MM.1S (cell line): ENCODE measurements around the gene INTS7.

Source experiments
- DNase-seq: peaks from one replicate; pipeline ENCODE4 v3.0.0-alpha.2; 2015
- H2AFZ ChIP-seq: fragments of 300-600 bp; sonication (generic); 2 replicates; pipeline ENCODE4 v1.6.0; 2016; ENCODE audit warnings: antibody characterized with exemption, low read length
- H3F3A ChIP-seq: fragments of 300-600 bp; sonication (generic); 2 replicates; pipeline ENCODE4 v1.6.1; 2016; ENCODE audit warnings: mild to moderate bottlenecking, antibody characterized with exemption, low read length, moderate library complexity, mixed read lengths; ENCODE audit not compliant: insufficient read depth
- H3K27ac ChIP-seq: fragments of 300-600 bp; sonication (generic); 2 replicates; pipeline ENCODE4 v1.5.1; 2016; ENCODE audit warnings: mild to moderate bottlenecking, low read length
- H3K27me3 ChIP-seq: fragments of 300-600 bp; sonication (generic); replicated peaks from 2 replicates; pipeline ENCODE4 v1.6.0; 2016; ENCODE audit warnings: low read length; ENCODE audit not compliant: insufficient read depth
- H3K36me3 ChIP-seq: fragments of 300-600 bp; sonication (generic); replicated peaks from 2 replicates; pipeline ENCODE4 v1.6.1; 2016; ENCODE audit warnings: mild to moderate bottlenecking, low read length, mixed read lengths; ENCODE audit not compliant: insufficient read depth
- H3K4me1 ChIP-seq: fragments of 300-600 bp; sonication (generic); 2 replicates; pipeline ENCODE4 v1.6.1; 2016; ENCODE audit warnings: low read length, mixed read lengths
- H3K4me2 ChIP-seq: fragments of 300-600 bp; sonication (generic); 2 replicates; pipeline ENCODE4 v1.6.0; 2016; ENCODE audit warnings: low read depth, low read length
- H3K4me3 ChIP-seq: fragments of 300-600 bp; sonication (generic); 2 replicates; pipeline ENCODE4 v1.5.1; 2016; ENCODE audit warnings: low read length, mixed read lengths
- H3K79me2 ChIP-seq: fragments of 300-600 bp; sonication (generic); 2 replicates; pipeline ENCODE4 v1.6.1; 2016; ENCODE audit warnings: mixed run types, low read length, mixed read lengths
- H3K9ac ChIP-seq: fragments of 300-600 bp; sonication (generic); 2 replicates; pipeline ENCODE4 v1.6.1; 2016; ENCODE audit warnings: low read length, mixed read lengths
- H3K9me2 ChIP-seq: fragments of 300-600 bp; sonication (generic); replicated peaks from 2 replicates; pipeline ENCODE4 v1.6.1; 2016; ENCODE audit warnings: mild to moderate bottlenecking, low read length, mixed read lengths; ENCODE audit not compliant: insufficient read depth
- H3K9me3 ChIP-seq: fragments of 300-600 bp; sonication (generic); replicated peaks from 2 replicates; pipeline ENCODE4 v1.6.1; 2016; ENCODE audit warnings: mild to moderate bottlenecking, low read length, mixed read lengths; ENCODE audit not compliant: insufficient read depth
- H4K20me1 ChIP-seq: fragments of 300-600 bp; sonication (generic); 2 replicates; pipeline ENCODE4 v1.6.1; 2016; ENCODE audit warnings: mild to moderate bottlenecking, low read length, moderate library complexity, mixed read lengths; ENCODE audit not compliant: insufficient read depth
- EZH2 ChIP-seq: fragments of 300-600 bp; sonication (generic); optimal IDR thresholded peaks from 2 replicates; pipeline ENCODE3; 2017; ENCODE audit warnings: low read depth, mild to moderate bottlenecking, antibody characterized with exemption, low read length, mixed read lengths
- EZH2phosphoT487 ChIP-seq: fragments of 300-600 bp; sonication (generic); IDR thresholded peaks from 2 replicates; pipeline ENCODE4 v1.6.1; 2018; ENCODE audit warnings: antibody characterized with exemption, low read length
- TF ChIP-seq, protein P1 (sequence below): fragments of 300-600 bp; sonication (generic); IDR thresholded peaks from 2 replicates; pipeline ENCODE4 v1.5.1; 2016; ENCODE audit warnings: antibody characterized with exemption, low read length, mixed read lengths

The INTS7 gene

DNA sequence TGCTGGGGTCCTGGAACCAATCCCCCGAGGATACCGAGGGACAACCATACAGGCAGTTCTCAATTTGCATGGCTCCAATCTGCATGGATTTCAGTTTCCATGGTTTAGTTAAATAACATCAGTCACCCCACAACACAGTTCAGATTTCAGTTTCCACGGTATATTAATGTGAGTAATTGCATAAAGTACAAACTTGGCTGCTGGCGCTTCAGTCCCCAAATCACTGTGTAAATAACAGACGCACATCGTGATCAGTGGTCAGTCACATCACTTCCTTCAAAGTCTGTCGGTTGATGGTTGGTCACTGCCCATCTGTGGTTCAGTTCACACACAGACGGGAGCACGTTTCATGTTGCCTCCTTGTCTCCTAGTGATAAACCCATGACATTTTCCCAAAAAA is 138.4 kb downstream of the INTS7 start:
- no peaks in the 10 kb centered on the region for H3K9me2 ChIP-seq
- no peak overlapping the region for H3K27ac ChIP-seq
- no peaks in the 10 kb centered on the region for H3F3A ChIP-seq
- H2AFZ ChIP-seq = no peak overlapping the region
- TF ChIP-seq EZH2phosphoT487 = no peak
- TF ChIP-seq, protein P1, sequence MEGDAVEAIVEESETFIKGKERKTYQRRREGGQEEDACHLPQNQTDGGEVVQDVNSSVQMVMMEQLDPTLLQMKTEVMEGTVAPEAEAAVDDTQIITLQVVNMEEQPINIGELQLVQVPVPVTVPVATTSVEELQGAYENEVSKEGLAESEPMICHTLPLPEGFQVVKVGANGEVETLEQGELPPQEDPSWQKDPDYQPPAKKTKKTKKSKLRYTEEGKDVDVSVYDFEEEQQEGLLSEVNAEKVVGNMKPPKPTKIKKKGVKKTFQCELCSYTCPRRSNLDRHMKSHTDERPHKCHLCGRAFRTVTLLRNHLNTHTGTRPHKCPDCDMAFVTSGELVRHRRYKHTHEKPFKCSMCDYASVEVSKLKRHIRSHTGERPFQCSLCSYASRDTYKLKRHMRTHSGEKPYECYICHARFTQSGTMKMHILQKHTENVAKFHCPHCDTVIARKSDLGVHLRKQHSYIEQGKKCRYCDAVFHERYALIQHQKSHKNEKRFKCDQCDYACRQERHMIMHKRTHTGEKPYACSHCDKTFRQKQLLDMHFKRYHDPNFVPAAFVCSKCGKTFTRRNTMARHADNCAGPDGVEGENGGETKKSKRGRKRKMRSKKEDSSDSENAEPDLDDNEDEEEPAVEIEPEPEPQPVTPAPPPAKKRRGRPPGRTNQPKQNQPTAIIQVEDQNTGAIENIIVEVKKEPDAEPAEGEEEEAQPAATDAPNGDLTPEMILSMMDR = no peak
- no peak for TF ChIP-seq EZH2
- H3K4me1 ChIP-seq = no peaks in the 10 kb centered on the region
- DNase-seq = no peak
- H3K36me3 ChIP-seq = no peaks in the 10 kb centered on the region
- no peak overlapping the region for H3K4me2 ChIP-seq
- no peak overlapping the region for H3K4me3 ChIP-seq
- no peaks in the 10 kb centered on the region for H3K27me3 ChIP-seq
- H3K79me2 ChIP-seq = no peaks in the 10 kb centered on the region
- no peaks in the 10 kb centered on the region for H3K9me3 ChIP-seq
- no peaks in the 10 kb centered on the region for H4K20me1 ChIP-seq
- H3K9ac ChIP-seq = no peak overlapping the region

DNA sequence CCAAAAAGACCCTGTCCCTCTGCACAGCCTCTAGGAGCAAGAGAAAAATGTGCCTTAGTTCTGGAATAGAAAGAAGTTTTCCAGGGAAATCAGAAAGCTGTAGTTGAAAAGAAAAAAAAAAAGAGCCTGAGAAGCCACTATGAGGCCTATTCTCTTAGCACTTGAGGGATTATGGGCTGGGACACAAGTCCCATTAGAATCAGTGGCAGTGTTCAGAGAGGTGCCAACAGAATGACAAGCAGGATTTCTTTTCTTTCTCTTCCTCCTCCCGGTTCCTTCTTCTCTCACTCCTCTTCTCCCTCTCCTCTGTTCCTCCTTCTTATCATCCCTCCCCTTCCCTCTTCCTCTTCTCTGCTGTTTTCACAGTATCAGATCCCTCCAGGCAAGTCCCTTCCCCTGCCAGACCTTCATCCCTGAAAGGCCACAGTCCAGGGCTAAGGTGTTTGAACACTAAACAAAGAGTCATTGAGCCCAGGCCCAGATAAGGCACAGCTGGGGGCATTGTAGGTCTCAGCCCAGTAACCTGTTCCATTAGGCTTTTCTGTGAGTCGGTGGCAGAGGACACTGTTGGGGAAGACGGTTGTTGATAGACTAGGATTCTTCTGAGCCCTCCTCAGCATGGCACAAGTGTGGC is 140.1 kb downstream of the INTS7 start:
- Histone ChIP-seq H3K27me3 (no peaks in the 10 kb centered on the region), H2AFZ (no peak overlapping the region), H3K4me2 (no peak overlapping the region), H3K9me2 (no peaks in the 10 kb centered on the region), H3K27ac (no peak overlapping the region), H3K9ac (no peak overlapping the region), H3K4me1 (no peaks in the 10 kb centered on the region), H3K36me3 (no peaks in the 10 kb centered on the region), H3F3A (no peaks in the 10 kb centered on the region), H3K79me2 (no peaks in the 10 kb centered on the region), H3K9me3 (no peaks in the 10 kb centered on the region), H3K4me3 (no peak overlapping the region), H4K20me1 (no peaks in the 10 kb centered on the region)
- DNase-seq = no peak
- TF ChIP-seq EZH2 (no peak), EZH2phosphoT487 (no peak)
- TF ChIP-seq, protein P1 = no peak

DNA sequence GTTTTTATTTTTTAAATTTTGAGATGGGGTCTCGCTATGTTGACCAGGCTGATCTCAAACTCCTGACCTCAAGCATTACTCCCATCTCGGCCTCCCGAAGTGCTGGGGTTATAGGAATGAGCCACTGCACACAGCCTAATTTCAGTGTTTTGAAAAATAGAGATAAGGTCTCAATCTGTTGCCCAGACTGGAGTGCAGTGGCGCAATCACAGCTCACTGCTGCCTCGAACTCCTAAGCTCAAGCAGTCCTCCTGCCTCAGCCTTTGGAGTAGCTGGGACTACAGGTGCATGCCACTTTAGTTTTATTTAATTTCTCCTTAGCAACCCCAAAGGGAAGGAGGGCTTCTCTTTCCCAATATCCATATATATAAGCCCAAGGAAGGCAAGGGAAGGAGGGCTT is 141.0 kb downstream of the INTS7 start:
- no peaks in the 10 kb centered on the region for H3F3A ChIP-seq
- TF ChIP-seq EZH2phosphoT487 = no peak
- TF ChIP-seq, protein P1 = no peak
- no peak for TF ChIP-seq EZH2
- H3K27ac ChIP-seq = no peak overlapping the region
- no peaks in the 10 kb centered on the region for H3K9me2 ChIP-seq
- H3K36me3 ChIP-seq = no peaks in the 10 kb centered on the region
- no peak for DNase-seq
- H3K4me1 ChIP-seq = no peaks in the 10 kb centered on the region
- H3K4me3 ChIP-seq = no peak overlapping the region
- no peaks in the 10 kb centered on the region for H3K27me3 ChIP-seq
- no peaks in the 10 kb centered on the region for H3K9me3 ChIP-seq
- H4K20me1 ChIP-seq = no peaks in the 10 kb centered on the region
- no peak overlapping the region for H2AFZ ChIP-seq
- no peak overlapping the region for H3K4me2 ChIP-seq
- no peaks in the 10 kb centered on the region for H3K79me2 ChIP-seq
- no peak overlapping the region for H3K9ac ChIP-seq
